ENCODE data around the gene CR1L.

DNA sequence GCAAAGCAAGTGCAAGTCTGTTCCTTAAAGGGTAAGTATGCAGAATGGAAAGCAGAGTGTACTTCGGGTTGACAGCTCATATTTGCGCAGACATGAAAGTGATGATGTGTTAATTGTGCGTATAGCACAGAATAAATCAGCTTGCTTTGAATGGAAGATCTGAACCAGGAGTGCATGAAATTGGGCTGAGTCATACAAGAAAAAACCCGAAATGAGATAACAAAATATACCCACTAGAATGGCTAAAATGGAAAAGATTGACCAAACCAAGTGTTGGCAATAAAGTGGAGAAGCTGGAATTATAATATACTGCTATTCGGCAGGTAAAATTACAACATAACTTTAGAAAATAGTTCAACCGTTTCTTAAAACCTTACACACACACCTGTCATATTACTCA is 28.5 kb downstream of the CR1L start:
- TF ChIP-seq POLR2A (IDR thresholded peaks at IDR 0.05; ENCODE audit: low read length) = no peak
- TF ChIP-seq GATA1 (IDR thresholded peaks at IDR 0.05; ENCODE audit: low read depth, low read length) = no peak

Data from erythroblast (primary cell).